ENCODE measurements around the gene C2orf15.
"Not testable (repeated sequence)": the region's sequence is repeated elsewhere in the genome, so short reads cannot be mapped to it uniquely, and the experiment has no call there.

Gene C2orf15, protein sequence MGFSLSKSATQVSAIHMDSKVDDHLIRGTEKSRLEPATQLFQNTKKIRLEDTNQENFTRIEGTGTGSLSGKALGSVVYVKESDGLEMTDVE

DNA sequence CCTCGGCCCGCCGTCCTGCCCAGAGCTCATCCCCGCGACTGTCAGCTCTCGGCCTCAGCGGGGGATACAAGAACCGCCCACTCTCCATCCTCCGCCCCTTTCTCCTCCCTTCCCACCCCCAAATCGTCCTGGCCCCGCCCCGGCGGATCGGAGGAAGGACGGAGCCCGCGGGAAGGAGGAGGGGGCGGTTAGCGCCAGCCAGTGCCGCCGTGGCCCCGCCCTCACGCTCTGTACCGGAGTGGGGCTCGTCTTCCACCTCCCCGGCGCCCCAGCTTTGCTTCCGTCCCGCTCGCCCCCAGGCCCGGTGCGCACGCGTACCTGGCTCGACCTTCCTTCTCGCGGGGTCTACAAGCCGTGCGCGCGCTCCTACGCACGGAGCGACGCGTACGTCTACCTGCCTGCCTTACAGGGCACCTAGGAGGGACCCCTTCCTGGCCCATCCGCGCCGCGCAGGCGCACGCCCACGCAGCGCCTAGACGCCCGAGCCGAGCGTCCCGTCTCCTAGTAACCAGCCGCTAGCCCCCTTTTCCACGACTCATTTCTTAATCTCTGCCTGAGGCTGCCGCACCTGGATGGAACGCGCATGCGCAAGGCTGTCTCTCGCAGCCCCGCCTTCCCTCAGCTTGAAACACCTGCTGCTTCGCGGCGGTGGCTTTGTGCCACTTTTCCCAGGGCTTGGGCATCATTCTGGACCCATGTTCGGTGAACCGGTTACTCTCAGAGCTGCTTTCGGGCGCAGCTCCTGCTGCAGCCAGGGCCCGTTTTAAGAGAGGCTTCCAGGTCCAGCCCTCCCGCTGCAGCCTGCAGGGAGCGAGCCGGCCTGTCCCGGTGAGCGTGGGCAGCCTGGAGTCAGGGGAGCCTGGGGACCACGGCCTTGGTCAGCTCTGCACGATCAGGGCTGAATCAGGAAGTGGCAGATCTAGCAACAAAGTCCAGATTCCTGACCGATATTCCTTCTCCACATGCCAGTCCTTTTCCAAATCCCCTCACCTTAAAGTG is at the start of gene C2orf15:
TSS of gene C2orf15 (plus strand) at position 598 of the 999 bp plus-strand sequence. CDS start 8,852 bp downstream, outside the sequence.
- peak; percentile 98 for DNase-seq

DNA sequence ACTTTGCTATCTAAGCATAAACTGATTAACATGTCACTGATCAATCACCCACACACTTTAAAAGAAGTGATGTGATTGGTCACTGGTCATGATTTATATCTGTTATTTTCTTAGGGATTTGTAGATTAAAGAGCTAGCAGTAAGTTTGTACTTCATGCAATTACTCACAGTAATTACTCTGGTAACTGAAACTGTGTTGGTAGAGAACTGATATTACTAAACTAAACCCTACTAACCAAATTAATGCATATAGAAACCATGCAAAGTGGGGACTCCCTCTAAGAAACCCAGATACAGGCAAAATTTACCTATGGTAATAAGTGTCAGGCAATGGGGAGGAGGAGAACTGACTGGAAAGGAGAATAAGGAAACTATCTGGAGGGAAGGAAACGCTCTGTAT is 44.8 kb upstream of the C2orf15 start:
- no peak for DNase-seq

DNA sequence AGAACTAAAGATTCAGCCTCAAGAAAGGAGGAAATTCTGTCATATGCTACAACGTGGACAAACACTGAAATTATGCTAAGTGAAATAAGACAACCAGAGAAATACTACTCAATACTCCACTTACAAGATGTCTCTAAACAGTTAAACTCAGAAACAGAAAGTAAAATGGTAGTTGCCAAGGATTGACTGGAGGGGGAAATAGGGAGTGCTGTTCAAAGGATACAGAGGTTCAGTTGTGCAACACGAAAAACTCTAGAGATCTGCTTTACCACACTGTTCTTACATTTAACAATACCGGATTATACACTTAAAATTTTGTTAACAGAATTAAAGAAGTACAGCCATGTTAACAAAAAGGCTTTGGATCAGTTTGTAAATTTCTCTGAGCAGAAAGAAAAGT is 39.8 kb upstream of the C2orf15 start:
- DNase-seq = no peak

DNA sequence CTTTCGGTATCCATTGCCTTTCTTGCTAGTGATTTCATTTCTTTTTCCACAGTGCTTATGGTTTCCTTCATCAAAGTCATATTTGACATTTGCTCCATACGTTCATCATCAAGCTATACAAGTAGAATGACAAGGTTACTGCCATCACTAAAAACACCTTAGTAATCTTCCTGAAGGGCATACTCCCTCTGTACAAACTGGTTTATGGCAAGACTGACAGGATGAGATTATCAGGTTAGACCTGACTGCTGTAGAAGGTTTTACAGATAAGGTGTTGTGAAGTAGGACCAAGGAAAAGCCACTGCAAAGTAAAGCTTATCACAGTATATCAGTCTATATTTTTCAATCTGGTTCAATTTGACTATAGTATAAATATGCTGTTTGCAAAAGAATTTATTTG is 37.5 kb upstream of the C2orf15 start:
- no peak for DNase-seq

DNA sequence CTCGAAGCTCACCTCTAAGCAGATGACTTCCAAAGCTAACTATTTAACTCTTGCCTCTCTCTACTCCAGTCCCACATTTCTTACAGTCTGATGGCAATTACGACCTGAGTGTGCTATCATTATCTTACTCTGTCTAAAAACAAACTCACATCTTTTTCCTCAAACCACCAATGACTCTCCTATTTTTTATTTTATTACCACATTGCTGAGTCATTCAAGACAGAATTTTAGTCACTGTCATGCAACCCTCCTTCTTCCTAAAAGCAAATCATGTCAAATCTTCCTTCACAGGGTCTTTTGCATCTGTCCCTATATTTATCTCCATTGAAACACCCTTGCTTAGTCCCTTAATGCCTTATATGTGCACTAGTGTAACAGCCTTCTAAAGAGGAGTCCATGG is 34.6 kb upstream of the C2orf15 start:
- no peak for DNase-seq

DNA sequence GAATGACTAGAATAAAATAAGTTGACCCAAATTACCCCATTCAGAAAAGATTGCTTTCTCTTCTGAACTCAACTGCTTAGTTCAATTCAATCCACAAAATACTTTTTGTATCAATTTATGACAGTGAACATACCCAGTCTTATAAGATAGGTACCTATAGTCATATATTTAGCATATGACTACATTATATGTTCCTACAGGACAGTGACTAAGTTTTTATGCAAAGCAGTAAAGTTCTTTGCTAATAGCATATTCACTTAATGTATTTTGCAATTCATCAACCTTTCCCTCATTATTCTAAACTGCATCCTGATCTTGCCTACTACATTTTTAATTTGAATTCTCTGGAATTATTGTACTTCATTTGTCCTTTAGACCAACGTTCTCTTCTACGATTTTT is 30.3 kb upstream of the C2orf15 start:
- no peak for DNase-seq

DNA sequence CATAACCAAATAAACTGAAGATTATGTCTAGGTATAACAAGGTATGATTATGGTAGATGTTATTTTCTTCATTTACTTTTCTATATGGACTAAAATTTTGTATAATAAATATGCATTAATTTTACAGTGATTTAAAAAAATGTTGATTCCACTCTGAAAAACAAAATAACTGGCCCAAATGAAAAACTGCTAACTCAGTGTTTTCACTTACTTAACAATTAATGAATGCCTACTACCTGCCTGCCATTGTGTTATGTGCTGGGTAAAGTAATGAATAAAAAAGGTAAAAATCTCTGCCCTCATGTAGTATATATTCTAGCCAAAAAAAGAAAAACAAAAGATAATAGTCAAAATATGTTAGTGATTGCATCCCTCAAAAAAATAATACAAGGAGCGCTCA is 29.6 kb upstream of the C2orf15 start:
- no peak for DNase-seq

DNA sequence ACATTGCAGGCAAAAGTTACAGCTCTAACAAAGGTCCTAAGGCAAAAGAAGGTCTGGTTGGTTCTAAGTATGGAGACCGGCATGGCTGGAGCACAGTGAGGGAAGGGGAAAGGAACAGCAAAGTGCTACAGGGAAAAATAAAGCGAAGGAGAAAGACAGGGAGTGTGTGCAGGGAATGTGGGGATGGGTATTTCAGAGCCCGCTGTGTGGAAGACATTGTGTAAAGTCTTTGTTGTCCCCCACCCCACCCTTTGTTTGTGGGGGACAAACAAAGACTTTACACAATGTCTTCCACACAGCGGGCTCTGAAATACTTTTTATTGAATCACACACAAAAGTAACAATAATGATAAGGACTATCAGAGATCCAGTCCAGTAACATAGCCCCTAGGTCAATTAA is 28.9 kb upstream of the C2orf15 start:
- DNase-seq = no peak

DNA sequence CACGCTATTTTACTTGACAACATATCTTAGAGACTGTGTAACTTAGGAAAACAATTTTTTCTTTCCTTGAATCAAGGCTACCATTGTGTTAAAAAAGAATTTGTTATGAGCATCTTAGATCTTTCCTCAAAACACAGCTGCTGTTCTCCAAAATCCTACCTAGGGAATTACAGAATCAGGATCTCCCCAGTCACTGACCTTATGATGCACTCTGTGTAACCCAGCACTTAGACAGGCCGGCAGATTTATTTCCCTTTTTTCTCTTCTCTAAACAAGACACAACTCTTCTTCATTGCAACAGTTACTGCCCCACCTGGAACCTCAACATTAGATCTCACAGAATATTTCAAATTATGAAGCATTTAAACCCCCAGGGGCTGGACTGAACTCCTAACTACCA is 13.5 kb upstream of the C2orf15 start:
- DNase-seq = no peak

DNA sequence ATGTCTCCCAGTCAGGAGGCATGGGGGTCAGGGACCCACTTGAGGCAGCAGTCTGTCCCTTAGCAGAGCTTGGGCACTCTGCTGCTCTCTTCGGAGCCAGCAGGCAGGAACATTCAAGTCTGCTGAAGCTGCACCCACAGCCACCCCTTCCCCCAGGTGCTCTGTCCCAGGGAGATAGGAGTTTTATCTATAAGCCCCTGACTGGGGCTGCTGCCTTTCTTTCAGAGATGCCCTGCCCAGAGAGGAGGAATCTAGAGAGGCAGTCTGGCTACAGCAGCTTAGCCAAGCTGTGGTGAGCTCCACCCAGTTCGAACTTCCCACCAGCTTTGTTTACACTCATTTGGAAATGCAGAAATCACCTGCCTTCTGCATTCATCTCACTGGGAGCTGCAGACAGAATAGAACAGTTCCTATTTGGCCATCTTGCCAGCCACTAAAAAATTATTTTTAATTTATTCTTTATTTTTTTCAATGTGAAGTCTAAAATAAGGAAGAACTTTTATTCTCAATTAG is 6.4 kb upstream of the C2orf15 start:
- DNase-seq = not testable (repeated sequence)

DNA sequence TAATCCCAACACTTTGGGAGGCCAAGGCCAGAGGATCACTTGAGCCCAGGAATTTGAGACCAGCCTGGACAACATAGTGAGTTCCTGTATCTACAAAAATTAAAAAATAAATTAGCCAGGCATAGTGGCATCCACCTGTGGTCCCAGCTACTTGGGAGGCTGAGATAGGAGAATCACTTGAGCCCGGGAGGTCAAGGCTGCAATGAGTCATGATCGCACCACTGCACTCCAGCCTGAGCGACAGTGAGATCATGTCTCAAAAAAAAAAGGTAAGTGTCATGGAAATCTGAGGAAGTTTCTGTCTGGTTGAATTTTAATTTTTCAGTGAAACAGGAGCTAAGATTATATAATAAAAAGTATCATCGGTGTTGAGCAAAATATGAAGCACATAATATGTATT is 2.5 kb upstream of the C2orf15 start:
- DNase-seq = no peak

DNA sequence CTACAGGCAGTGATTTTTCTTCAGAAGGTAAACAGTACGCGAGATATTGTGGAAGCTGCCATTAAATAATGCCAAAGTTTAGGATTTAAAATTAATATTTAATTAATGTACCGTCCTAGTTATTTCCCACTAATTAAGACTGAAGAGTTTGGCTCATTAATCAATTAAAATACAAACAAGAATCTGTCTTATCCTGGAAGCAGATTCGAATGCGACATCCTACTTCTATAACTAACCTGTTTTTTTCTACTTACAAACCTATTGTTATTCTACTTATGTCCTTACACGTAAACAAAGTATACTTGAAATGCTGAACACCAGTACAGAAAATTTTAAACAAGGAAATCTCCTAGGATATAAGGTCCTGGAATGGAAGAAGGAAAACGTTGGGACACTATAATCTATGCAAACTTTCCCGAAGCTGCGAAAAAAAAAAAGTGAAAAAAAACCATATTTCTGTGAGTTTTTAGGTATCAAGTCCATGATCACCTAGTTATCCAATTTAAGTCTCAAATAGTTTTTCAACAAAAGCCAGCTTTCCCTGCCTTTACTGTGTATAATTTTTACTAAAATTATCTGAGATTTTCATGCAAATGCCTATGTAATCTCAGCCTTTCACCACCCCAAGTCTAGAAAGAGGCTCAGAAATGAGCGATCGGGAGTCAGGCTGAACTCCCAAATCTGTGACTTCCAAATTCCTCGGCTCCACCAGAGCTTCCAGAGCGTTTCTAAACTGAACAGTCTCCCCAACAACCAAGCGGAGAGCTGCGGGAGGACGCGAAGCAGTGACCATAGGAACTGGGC is 1.2 kb upstream of the C2orf15 start:
- DNase-seq = no peak

DNA sequence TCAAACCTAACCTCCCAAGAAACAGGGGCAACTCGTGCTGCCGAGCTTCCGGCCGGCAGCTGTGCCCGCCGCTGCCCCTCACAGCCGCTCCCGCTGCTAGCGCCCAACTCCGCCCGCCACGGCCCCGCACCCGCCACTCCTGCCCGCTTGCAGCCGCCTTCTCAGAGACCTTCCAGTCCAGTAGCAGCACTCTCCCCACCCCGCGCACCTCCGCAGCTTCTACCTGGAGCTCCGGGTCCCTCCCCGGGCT is 722 bp upstream of the C2orf15 start:
- DNase-seq = no peak

DNA sequence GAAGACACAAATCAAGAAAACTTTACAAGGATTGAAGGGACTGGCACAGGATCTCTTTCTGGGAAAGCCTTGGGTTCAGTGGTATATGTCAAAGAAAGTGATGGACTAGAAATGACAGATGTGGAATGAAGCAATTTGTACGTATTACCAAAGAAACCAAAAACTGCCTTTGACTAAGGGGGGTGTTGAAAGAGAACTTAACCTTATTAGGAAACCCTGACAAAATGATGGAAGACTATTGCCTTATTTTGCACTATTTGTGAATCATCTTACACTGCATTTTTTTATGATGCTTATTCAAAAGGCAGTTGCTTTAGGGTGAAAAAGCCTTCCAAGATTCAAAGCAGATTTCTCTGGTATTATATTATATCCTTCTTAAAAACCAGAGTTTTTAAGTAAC is 9.2 kb downstream of the C2orf15 start:
- no peak for DNase-seq

DNA sequence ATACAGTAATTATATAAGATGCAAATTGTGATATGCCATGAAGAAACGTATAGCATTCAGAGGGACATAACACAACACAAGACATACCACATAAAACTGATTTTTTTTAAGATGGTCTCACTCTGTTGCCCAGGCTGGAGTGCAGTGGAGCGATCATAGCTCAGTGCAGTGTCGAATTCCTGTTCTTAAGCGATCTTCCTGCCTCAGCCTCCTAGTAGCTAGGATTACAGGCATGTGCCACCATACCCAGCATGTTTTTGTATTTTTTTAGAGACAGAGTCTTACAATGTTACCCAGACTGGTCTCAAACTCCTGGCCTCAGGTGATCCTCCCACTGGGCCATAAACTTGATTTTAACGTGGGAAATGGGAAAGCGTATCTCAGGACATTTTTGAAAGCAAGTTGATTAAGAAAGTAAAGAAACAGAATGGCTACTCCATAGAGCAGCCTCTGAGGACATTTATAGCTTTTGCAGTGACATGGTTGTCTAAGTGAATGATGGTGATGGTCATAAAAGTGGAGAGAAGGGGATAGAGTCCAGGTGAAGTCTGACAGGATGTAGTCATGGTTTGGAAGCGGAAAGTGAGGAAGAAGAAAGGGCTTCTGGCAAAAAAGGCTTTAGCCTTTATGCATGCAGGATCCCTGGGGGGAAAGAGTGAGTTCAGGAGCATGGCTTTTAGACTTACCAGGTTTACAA is 10.8 kb downstream of the C2orf15 start:
- no peak for DNase-seq

DNA sequence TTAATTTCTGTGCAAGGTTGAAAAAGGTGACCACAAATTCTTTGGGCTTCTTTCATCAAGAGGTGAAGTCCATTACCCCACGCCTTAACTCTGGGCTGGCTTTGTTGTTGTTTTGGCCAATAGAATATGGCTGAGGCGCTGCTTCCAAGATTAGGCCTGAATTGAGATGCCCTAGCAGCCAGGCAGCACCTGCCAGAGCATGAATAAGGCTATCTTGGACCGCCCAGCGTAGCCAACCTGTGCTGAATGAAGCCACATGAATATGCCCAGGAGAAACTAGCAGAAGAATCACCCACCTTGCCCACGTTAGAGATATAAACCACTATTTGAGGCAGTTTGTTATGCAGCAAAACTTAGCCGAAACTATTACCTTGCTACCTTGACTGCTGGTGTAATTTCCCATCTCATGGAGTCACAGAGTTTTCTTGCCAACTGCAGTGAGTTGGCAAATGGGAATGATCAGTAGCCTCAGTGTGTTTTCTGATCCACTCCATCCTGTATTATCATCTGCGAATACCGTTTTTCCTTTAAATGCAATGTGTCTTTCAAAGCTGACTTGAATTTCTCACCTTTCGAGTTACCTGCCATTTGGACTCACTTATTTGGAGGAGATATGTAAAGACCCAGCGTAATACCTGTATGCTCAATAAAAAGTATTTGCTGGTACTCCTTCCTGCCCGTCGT is 12.6 kb downstream of the C2orf15 start:
- no peak for DNase-seq

DNA sequence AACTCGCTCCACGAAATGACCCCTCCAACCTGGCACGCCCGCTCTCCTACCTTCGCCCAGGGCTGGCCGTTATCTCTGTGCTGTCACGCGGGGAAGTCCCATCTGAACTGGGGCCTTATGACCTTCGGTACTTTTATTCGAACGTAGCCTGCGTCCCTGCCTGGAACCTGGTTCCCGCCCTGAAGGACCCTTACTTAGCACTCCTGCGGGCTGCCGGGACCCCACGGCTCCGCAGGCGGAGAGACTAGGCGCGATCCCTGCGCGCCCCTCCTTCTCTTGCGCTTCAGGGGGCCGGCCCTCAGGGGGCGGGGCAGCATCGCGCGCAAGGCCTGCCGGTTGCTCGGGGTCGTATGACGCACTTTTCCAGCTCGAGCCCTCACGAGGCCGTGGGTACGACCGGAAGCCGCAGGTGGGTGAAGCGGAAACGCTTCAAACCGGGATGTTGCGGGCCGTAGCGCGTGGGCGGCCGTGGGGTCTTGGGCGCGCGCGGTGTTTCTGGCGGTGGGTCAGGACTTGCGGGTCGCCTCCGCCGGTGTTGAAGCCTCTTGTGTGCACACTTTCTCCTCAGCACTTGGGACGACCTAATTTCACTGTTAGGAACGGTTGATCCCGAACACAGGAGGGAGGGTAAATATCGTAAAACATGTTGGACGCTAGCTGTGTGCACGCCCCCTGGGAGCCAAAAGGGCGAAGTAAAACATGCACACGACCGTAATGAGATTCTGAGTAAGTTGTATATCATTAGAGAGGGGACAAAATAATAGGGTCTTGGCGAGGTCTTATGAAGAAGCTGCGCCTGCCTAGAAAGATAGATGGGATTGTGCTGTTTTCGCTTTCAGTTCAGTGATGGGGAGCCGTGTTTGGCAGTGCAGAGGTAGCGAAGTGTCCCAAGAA is 13.4 kb downstream of the C2orf15 start, which contains the start of the genes LIPT1 and TSGA10:
TSS of gene LIPT1 (plus strand) at position 325 of the 894 bp plus-strand sequence. CDS start 6,991 bp downstream, outside the sequence.
TSS of gene TSGA10 (minus strand) at position 300 of the 894 bp plus-strand sequence. CDS start 45,503 bp downstream, outside the sequence.
- DNase-seq = peak; percentile 90 to 92

DNA sequence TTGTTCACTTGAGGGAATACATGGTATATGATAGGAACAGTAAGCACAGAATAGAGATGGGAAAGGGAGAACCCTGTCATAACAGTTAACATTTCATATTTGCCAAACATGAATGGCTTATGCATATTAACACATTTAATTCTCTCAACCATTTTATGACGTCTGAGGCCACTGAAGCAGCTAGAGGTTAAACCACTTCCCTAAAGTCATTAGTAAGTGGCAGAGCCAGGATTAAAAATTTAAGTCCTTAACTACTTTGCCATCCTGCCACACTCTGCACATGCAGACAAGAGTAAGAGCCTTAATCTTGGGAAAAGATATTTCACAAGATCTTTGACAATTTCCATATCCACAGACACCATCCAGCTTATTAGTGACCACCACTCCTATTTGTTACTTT is 15.4 kb downstream of the C2orf15 start:
- DNase-seq = no peak

DNA sequence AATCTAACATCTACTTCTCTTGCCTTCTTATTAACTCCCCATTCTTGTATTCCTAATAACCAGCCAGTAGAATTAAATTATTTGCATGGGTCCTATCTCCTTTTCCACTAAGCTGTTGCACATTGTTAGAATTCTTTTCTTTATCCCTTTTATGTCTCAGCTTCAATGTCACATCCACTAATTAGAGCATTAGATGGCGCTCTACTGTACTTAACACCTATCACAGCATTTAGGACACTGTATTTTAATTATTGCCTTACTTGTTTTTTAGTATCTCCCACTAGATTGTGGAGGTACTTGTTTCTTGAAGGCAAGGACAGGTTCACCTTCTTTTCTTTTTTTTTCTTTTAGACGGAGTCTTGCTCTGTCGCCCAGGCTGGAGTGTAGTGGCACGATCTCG is 17.1 kb downstream of the C2orf15 start:
- no peak for DNase-seq

DNA sequence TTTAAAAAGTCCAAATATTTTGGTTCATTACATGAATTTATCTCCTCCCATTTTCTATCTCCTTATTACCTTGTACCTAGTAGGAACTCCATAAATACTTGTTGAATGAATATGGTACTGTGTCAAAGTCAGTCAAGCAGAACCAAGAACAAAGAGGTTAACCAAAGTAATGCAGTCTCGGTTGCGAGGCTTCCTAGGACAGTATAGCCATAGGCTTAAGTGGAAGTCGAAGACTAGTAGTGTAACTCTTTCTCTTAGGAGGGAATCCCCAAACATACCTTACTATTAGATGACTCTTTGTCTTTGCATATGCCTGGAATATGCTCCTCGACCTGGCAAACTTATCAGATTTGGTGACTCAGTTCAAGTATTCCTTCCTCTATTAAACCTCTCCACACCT is 18.1 kb downstream of the C2orf15 start:
- no peak for DNase-seq

DNA sequence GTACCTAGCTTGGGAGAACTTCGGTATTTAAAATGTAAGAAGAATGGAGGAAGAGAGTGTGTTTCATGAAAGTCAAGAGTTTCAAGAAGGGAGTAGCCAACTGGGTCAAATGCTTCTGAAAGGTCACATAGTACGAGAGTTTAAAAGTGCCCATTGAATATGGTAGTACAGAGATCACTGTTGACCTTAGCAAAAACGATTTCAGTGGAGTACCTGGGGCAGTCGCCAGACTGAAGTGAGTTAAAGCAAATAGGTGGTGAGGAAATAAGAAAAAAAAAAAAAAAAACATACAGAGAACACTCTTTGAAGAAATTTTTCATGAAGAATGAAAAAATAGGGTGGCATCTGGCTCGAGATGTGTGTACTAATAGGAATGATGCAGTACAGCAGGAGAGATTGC is 24.7 kb downstream of the C2orf15 start:
- no peak for DNase-seq

Data from CD4-positive, alpha-beta T cell treated with Interleukin-4 for 1 hour (primary cell).